HG03060 (cell line): ENCODE measurements around the gene CSTB.

Experiments
- ATAC-seq: cut with Tn5 transposase; IDR thresholded peaks from one replicate; pipeline ENCODE4 v1.9.1; 2021; ENCODE audit warnings: low read depth, moderate number of reproducible peaks; ENCODE audit not compliant: unreplicated experiment

Gene CSTB

DNA sequence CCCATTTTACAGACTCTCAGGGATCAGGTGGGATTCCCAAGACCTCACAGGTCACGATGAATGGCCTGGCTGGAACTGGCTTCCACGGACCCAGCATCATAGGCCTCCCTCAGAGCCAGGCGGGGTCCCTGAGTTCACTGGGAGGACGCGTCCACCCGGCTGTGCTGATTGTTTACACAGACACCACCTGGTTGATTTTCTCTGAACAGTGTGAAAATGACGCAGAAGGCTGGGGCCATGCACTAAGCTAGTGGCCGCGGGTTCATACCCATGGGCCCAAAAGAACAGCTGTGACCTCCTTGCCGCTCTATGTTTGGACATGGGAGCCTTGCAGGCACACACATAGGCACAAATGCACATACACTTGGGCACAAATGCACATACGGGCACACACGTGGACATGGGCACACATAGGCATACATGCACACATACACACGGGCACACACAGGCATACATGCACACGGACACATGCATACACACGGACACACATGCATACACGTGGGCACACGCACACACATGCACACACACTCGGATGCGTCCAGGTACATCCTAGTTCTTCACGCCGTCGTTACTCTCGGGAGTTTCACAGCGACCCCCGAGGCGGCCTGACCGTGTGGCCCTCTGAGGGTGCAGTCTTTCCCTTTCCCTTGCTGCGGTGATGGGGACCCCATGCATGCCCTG, 23.2 kb downstream of the CSTB start:
- no peak for ATAC-seq

DNA sequence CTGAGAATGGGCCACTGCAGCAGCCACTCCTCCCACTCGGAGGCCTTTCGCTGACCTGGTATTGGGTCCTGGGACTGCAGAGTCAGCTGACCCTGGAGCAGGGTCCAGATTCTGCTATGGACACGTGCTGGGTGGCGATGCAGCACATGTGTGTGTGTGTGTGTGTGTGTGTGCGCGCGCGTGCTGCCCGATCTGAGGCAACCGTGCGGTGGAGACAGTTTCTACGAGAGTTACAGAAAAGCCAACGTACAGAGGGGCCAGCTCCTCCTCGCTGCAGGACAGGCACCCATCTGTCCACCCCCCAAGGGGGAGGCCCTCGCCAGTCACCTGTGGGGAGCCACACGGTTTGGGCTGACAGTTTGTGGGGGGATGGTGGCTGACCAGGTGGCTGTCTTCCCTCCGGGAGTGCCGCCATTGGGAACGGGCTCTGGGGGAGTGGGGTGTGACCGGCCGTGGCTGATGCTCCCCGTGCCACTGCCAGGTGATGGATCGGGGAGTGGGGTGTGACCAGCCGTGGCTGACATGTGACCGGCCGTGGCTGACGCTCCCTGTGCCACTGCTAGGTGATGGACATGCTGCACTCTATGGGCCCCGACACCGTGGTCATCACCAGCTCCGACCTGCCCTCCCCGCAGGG, 24.0 kb downstream of the CSTB start:
- ATAC-seq = no peak

DNA sequence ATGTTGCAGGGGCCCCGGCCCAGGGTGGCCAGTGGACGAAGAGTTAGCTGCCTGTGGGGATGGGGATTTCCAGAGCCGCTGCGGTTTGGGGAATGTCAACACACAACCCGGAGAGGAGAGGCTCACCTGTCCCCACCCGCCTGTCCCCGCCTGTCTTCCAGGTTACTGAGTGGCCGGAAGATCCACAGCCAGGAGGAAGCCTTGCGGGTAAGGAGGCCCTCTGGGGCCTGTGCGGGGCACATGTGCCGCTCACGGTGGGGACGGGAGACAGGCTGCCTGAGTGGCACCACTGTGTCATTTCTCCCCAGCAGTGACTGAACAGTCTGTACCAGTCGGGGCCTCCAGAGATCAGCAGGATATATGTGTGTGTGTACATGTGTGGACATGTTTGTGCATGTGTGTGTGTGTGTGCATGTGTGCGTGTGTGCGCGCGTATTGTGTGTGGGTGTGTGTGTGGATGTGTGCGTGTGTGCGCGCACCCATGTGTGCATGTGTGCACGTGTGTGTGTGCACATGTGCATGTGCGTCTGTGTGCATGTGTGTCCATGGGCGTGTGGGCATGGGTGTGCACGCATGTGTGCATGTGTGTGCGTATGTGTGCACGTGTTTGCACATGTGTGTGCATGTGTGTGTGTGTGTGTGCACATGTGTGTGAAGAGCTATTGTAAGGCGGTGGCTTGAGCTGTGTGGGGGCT, 25.6 kb downstream of the CSTB start:
- ATAC-seq = no peak

DNA sequence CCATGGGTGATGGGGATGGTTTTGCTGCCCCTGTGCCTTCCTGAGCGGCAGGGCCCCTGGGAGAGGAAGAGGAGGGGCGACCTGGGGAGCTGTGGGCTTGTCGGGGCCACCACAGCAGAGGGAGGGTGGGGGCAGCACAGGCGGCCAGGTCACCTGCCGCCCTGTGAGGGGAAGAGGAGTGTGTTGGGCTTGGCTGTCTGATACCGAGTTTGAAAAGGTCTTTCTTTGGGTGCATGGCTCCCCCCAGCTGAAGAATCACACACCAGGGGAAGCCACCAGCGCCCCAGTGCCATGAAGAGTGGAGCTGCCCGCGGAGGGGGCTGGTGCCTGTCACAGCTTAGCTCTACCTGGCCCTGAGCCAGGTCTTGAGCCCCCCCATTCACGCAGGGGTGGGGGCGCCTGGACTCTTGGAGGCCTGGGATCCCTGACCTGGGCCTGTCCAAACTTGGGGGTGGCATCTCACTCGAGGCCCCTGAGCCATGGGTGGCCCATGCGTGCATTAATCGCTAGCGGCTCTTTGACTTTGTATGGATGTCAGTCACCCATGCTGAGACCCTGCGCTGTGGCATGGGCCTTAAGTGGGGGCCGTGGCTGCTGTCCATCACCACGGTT, 26.4 kb downstream of the CSTB start:
- ATAC-seq = no peak

DNA sequence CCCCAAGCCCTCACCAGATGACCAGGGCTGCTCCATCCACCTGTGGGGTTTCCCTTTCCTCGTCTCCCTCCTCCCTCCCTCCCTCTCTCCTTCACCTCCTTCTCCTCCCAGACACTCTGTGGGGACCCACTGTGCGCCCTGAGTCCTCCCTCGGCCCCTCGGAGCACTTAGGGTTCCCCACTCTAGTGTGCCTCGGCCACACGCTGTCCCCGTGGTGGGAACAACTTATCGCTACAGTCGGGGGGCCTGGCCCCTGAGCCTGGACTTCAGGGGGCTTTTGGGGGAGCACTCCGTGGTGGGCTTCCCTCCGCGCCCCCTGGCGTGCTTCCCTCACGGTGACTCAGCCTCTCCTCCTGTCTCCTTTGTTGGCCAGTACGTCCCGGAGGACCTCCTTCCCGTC, 27.5 kb downstream of the CSTB start:
- ATAC-seq = no peak

DNA sequence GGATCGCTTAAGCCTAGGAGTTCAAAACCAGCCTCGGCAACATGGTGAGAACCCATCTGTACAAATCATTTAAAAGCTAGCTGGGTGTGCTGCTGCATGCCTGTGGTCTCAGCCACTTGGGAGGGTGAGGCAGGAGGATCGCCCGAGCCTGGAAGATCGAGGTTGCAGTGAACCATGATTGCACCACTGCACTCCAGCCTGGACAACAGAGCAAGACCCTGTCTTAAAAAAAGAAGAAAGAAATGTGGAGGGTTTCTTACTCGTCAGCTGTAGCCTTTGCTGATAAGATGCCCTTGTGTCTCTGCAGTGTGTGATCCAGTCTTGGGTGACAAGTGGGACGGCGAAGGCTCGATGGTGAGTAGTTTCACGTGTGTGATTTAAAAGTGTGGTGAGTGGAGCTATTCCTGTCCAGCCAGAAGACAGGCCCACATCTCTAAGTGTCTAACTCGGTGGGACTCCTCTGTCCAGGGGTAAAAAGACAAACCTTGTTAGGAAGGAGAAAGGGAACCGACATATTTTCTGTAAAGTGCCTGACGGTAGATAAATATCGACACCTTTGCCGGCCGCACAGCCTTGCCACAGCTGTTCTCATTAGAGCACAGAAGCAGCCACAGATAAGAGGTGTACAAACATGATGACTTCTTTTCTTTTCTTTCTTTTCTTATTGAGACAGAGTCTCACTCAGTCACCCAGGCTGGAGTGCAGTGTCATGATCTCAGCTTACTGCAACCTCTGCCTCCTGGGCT, 30.2 kb downstream of the CSTB start:
- ATAC-seq = no peak

DNA sequence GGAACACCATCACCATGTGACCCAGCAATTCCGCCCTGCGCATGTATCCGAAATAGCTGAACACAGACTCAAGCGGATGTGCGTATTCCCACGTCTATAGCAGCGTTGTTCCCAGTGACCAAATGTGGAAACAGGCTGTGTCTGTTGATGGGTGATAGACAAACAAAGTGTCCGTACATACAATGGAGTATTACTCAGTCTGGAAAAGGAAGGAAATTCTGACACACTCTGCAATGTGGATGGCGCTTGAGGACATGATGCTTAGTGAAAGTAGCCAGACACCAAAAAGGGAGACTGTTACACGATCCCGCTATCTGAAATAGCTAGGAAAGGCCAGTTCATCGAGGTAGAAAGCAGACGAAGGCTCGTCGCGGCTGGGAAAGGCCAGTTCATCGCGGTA, 31.4 kb downstream of the CSTB start:
- no peak for ATAC-seq

DNA sequence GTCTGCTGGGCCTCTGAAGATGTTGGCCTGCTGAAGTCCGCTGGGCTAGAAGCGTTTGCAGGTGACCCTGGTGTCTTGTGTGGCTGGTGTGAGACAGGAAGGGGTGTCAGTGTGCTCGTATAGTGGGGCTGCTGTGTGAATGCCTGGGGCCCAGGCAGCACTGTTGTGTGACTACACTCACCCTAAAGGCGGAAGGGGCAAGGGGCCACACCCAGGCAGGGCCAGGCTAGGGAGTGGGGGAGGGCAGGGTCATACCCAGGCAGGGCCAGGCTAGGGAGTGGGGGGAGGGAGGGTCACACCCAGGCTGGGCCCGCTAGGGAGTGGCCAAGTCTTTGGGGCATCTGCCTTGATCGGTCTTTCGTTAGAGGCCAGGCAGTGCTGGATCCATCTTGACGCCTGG, 32.2 kb downstream of the CSTB start:
- no peak for ATAC-seq

DNA sequence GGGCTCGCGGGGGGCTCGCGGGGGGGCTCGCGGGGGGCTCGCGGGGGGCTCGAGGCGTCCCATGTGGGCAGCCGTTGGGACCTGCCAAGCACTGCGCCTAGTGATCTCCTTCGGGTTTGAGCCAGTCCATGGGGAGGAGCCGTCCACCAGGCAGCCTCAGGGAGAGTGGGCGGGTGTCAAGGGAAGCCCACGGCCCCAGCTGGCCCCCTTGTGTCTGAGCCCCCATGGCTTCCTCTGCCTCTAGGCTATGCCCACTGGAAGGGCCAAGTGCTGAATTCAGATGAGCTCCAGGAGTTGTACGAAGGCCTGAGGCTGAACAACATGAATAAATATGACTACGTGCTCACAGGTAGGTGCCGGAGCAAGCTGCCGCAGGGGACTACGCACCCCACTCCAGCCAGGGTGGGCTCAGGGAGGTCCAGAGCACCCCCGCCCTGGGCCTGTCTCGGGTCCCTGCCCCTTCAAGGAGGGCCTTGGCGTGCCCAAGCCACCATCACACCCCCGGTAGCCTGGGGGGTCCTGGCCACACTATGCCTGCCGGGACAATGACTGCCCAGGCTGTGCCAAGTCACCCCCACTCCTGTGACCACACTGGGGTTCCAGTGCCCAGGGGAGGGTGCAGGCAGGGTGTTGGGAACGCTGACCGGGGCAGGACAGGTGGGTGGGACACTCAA, 34.5 kb downstream of the CSTB start:
- ATAC-seq = no peak

DNA sequence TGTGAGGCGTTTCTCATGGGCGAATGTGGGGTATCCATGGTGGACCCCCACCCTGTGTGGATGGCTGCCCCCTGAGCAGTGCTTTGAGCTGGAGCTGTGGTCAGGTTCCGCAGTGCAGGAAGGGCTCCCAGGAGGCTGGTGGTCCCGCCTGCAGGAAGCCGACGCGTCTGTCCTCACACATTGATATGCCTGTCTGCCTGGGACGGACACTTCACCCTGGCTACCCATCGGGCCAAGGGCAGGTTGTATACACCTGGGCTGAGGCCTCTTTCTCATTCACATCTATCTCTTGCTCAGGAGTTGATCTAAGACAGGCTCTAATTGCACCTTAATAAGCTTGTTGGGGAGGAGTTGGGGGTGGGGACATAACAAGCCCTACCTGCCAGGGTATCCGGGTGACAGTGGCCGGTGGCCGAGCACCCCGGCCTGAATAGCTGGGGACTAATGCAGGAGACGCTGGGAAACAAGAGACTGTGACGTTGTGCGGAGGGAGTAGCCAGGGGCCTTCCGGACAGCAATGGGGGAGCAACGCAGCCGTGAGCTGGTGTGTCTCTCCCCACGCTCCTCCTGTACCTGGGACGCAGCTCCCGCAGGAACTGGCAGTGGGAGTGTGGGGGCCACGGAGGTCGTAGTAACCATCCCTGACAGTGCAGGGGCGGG, 35.5 kb downstream of the CSTB start:
- no peak for ATAC-seq

DNA sequence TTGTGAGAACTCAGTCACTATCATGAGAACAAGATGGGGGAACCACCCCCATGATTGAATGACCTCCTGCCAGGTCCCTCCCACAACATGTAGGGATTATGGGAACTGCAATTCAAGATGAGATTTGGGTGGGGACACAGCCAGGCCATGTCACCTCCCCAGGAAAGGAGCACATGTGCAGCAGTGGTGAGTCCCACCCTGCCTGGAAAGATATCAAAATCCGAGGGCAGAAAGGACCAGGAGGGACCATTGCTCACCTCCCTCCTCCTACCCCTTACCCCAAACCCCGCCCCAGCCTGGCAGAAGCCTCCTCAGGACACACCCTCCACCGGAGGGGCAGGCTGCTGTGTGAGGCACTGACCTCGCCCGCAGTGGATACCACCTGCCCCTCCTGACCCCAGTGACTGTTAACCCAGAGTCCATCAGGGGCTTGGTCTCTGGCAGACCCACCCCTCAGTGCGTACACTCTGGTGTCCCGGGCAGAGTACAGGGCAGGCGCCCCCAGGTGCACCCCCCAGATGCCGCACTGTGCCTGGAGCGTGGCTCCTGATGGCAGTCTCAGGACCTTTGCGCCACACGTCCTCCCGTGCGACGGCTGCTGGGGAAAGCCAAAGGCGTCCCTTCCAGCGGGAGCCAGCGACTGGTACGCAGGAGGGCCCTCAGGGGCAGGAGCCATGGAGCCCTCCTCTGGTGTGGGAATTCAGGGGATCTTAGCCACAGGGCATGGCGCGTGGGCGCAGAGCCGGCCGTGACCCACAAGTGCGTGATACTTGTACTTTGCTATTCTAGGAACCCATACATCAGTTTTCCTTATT, 36.3 kb downstream of the CSTB start:
- ATAC-seq = no peak

DNA sequence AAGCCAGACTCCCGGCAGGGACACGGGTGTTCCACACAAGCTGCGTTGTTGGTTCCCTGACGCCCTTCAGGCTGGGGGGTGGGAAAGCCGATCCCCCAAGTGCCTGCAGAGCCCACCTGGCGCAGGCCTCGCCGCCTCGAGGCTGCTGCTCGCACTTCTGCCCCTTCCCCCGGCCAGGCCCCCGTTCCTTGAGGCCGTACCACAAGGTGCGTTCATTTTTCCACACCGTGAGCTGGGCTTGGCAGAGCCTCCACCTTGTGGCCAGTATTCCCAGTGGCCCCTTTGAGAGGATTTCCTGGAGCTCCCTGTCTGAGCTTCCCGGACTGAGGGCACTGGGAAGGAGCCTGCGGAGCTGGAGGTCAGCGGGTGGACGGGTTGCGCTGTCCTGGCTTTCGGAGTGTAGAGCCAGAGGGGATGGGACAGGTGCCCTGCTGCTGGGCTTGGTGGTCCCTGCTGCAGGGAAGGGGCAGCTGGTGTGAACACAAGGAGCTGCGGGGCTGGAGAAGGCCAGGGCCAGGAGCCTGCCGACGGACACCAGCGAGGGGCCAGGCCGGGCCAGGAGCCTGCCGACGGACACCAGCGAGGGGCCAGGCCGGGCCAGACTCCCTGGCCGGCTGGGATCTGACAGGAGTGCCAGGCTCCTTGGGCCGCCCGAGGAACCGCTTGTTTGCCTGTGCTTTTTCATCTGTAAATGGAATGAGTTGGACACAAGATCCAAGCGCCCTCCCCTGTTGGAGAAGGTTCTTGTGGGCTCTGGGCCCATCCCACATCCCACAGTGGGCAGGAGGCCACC, 38.8 kb downstream of the CSTB start:
- ATAC-seq = no peak

DNA sequence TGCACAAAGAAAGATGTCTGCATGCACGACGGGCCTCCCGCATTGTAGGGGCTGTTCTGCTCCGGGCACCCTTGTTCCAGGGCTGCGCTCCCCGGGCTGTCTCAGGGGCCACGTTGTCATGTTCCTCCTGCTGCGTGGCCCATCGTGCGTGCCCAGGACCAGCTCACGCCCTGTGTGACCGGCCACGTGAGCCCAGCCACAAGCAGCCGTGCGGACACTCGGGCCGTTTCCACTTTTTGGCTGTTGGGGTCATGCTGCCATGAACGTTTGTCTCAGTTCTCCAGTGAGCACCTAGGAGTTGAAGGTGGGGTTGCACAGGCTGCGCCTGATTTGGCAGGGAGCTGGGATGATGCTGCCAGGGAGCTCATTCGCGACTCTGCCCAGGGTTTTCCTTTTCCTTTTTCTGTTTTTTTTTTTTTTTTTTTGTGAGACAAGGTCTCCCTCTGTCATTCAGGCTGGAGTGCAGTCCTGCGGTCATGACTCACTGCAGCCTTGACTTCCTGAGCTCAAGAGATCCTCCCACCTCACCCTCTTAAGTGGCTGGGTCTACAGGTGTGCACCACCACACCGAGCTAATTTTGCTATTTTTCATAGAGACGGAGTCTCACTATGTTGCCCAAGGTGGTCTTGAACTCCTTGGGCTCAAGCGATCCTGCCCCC, 39.8 kb downstream of the CSTB start:
- no peak for ATAC-seq

DNA sequence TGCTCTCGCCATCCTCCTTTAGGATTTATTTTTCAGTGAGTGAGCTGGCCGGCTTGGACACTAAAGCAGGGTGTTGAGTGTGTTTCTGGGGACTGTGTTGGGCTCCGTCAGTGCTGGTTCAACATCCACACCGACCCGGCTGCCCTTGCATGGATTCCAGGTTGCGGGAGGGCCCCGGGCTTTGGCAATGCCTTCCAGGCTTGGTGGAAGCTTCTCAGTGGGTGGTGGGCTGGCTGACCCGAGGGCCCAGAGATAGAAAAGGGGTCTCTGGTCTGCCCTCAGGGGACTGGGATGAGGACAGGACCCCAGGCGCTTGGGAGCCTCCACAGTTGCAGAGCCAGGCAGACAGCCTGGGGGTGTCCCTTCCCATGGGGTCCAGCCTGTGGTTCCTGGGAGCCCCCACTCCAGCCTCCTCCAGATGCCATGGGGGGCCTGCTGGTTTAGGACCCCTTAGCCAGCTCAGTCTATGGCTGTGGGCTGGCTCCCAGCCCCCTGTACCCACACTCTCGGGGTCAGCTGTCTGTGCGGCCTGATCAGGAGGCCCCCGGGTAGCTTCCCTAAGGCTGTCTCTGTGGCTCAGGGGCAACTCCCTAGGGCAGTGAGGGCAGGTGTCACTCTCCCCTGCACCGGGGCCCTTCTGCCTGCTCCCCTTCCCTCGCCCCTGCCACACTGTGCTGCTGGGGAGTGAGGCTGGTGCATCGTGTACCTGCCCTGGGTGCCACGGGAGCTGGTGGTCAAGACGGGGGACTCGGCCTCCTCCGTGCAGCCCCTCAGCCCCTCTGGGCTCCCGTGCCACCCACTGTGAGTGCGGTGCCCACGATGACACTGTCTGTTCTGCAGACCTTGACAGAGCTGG, 40.6 kb downstream of the CSTB start:
- no peak for ATAC-seq

DNA sequence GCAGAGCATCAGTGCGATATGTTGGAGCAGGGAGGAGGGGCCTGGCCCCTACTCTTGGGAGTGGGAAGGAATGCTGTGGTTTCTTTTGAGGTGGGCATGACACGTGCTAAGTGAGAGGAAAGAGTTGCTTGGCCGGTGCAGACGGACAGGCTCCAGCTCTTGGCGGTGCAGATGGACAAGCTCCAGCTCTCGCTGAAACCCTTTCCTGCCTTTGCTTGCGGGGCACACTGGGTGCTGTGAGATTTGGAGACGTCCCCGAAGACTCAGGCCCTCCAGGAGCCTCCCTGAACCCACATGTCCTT, 41.2 kb downstream of the CSTB start:
- no peak for ATAC-seq

DNA sequence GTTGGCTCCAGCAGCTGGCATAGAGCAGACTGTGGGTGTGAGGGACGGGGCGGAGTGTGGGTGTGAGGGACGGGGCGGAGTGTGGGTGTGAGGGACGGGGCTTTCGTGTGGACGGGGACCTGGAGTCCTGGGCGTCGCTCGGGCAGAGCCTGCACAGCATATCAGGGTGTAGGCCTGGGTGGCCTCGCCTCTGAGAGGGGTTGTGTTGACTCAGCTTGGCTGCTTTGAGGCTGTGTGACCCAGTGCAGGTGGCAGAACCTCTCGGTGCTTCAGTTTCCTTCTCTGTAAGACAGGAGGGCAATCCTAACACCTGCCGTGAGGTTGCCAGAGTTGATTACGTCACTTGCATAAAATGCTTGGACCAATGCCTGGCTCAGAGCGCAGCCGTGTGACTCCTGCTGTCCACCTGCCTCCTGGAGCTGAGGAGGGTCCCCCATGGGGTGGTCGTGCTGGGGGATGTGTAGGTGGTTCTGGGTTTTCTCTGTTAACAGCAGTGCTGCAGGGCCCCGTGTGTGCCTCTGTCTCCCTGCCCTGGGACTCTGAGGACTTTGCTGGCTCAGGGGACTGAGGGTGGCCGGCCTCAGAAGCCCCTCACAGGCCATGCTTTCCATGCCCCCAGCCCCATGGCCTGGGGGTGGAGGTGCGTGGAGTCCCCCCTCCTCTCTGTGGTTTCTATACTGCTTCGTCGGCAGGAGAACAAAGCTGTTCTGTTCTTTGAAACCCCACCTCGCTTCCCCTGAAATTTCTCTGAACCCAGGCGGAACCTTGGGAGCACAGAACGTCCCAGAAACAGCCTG, 41.8 kb downstream of the CSTB start:
- no peak for ATAC-seq
